ENCODE data around the gene DPP7. TPM values are rescaled to one million over a fixed set of nuclear protein-coding genes. Genes with fewer than 3 reads are reported as not detected.

DPP7 gene
- total and polyA plus RNA-seq, 9 of the 15 experiments (the other 6 are each of a cell fraction or from before 2014, with no cell fraction given): 0.99 to 365 (median 132) TPM

DNA sequence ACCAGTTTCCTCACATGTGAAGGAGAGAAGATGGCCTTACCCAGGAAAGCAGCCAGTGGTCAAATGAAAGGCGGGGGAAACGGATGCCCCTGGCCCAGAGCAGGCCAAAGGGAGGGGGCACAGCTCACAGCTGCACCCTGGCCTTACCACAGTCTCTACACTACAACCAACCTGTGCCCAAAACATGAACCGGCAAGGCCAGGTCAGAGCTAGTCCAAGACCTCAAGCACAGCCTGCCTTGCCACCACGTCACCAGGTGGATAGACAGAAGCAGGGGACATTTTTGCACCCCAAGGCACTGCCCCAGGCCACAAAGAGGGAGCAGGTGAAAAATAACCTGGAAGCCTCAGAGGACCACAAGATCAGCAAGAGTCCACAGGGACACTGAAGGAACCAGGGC, 28.9 kb upstream of the DPP7 start (continued):
- no peak for TF ChIP-seq ZKSCAN3 (CRISPR knock-in tag; IDR thresholded peaks at IDR 0.05)

DNA sequence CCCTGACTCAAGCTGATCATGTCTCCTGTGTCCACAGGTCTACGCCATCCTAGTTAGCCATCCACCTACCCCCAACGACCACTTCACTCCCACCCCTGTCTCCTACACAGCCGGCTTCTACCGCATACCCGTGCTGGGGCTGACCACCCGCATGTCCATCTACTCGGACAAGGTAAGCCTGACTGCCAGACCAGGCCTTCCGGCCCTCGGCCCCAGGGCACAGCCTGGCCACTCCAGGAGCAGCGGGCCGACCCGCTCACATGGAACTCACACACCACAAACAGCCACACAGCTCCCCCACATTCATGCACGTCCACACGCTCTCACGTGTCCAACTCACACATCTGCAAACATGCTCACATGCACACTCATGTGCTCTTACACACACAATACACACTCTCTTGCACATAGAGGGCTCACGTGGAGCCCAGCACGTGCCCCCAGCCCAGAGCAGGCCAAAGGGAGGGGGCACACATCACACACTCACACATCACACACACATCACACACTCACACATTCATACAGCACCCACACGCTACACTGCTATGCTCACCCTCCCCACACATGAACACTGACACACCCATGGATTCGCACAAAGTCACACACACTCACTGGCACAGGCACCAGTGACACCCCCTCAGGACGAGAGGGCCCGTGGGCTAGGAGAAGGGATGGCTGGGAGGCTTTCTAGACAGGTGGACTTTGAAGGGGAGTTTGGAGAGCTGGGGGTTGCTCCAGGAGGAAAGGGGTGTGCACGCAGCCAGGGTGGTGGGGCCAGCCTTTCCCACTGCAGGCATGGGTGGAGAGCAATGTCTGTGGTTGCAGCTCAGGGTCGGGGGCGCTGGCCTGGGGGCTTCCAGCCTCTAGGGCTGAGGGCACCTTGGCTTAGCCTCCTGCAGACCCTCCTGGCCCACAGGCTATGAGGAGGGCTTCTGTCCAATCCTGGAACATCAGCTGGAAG, 27.7 kb upstream of the DPP7 start:
- no TSS peak for BruUV-seq (replicated peaks)
- Histone ChIP-seq H3K79me2 (ENCODE audit: control insufficient read depth, insufficient read depth, low read length) (no peaks in the 10 kb centered on the region), H3K27me3 (ENCODE audit: control insufficient read depth in 2 of 2, insufficient read depth in 2 of 2, low read length in 2 of 2) (peaks cover 41 to 67% of the 10 kb centered on the region in 2 experiments; a peak in 4 of 5 replicates), H3K9me3 (replicated peaks; ENCODE audit: control insufficient read depth, insufficient read depth, low read depth, low read length) (no peaks in the 10 kb centered on the region), H3K4me2 (ENCODE audit: insufficient read depth, low read length) (no peak overlapping the region), H4K20me1 (replicated peaks; ENCODE audit: control insufficient read depth, insufficient read depth, low read length) (peaks cover 21% of the 10 kb centered on the region), H2AFZ (ENCODE audit: low read depth, low read length) (no peak overlapping the region), H3K4me3 (no peak overlapping the region), H3K9ac (ENCODE audit: insufficient read depth in 1 of 2, low read depth in 2 of 2, low read length in 2 of 2) (0 out of 4 replicates have a peak overlapping the region, but pooled peaks of 1 of the 2 experiments have one; percentile 7), H3K36me3 (ENCODE audit: control insufficient read depth, insufficient read depth, low read length) (no peaks in the 10 kb centered on the region), H3K4me1 (replicated peaks in 1 of 2; ENCODE audit: control insufficient read depth in 2 of 2, insufficient read depth in 2 of 2, low read length in 2 of 2) (peaks cover 0 to 52% of the 10 kb centered on the region in 2 experiments; a peak in 2 of 5 replicates), H3K9me1 (ENCODE audit: control insufficient read depth, insufficient read depth, low read length) (no peaks in the 10 kb centered on the region), H3K27ac (ENCODE audit: extremely low read depth, low read depth, low read length) (no peak overlapping the region)
- ChIA-PET CTCF (ENCODE audit: low intra/inter-chr PET ratio) (no interaction called here), POLR2A (interaction anchor here (0.6 to 1.5 kb wide), 3 partner anchors 8 to 98 kb away, joined by 3 to 10 read pairs (median 3); no protein-coding TSS in a partner anchor)
- WGBS (ENCODE audit: insufficient coverage, low coverage, missing lambda C conversion rate): 2% methylated on average over 24 of the region's 24 CpGs
- FAIRE-seq: no peak
- in situ Hi-C loops (cut with MboI) (no loop called here), intact Hi-C loops (cut with micrococcal nuclease) (no loop called here)
- no peak for ATAC-seq
- no peak for DNase-seq (ENCODE audit: extremely low read depth in 1 of 4, low spot score in 3 of 4)
- TF ChIP-seq ERF (CRISPR knock-in tag; IDR thresholded peaks at IDR 0.05): no peak
- TF ChIP-seq, protein P1, sequence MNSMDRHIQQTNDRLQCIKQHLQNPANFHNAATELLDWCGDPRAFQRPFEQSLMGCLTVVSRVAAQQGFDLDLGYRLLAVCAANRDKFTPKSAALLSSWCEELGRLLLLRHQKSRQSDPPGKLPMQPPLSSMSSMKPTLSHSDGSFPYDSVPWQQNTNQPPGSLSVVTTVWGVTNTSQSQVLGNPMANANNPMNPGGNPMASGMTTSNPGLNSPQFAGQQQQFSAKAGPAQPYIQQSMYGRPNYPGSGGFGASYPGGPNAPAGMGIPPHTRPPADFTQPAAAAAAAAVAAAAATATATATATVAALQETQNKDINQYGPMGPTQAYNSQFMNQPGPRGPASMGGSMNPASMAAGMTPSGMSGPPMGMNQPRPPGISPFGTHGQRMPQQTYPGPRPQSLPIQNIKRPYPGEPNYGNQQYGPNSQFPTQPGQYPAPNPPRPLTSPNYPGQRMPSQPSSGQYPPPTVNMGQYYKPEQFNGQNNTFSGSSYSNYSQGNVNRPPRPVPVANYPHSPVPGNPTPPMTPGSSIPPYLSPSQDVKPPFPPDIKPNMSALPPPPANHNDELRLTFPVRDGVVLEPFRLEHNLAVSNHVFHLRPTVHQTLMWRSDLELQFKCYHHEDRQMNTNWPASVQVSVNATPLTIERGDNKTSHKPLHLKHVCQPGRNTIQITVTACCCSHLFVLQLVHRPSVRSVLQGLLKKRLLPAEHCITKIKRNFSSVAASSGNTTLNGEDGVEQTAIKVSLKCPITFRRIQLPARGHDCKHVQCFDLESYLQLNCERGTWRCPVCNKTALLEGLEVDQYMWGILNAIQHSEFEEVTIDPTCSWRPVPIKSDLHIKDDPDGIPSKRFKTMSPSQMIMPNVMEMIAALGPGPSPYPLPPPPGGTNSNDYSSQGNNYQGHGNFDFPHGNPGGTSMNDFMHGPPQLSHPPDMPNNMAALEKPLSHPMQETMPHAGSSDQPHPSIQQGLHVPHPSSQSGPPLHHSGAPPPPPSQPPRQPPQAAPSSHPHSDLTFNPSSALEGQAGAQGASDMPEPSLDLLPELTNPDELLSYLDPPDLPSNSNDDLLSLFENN (IDR thresholded peaks at IDR 0.05; ENCODE audit: low read depth in 2 of 2, low read length in 2 of 2): no peak
- TF ChIP-seq EZH2 (IDR thresholded peaks at IDR 0.05; ENCODE audit: borderline replicate concordance, low read depth, low read length): no peak
- no peak for TF ChIP-seq MTA3 (IDR thresholded peaks at IDR 0.05; ENCODE audit: borderline replicate concordance)
- TF ChIP-seq, protein P2, sequence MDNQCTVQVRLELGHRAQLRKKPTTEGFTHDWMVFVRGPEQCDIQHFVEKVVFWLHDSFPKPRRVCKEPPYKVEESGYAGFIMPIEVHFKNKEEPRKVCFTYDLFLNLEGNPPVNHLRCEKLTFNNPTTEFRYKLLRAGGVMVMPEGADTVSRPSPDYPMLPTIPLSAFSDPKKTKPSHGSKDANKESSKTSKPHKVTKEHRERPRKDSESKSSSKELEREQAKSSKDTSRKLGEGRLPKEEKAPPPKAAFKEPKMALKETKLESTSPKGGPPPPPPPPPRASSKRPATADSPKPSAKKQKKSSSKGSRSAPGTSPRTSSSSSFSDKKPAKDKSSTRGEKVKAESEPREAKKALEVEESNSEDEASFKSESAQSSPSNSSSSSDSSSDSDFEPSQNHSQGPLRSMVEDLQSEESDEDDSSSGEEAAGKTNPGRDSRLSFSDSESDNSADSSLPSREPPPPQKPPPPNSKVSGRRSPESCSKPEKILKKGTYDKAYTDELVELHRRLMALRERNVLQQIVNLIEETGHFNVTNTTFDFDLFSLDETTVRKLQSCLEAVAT (IDR thresholded peaks at IDR 0.05): no peak
- no peak for TF ChIP-seq POLR2A (conservative IDR thresholded peaks at IDR 0.05)
- no peak for TF ChIP-seq SP2 (IDR thresholded peaks at IDR 0.05; ENCODE audit: extremely low read depth, low read depth, low read length, poor library complexity, severe bottlenecking)
- TF ChIP-seq L3MBTL2 (IDR thresholded peaks at IDR 0.05): no peak
- no peak for TF ChIP-seq SMARCB1 (IDR thresholded peaks at IDR 0.05; ENCODE audit: insufficient read length, low read depth)
- no peak for TF ChIP-seq SRSF1 (IDR thresholded peaks at IDR 0.05; ENCODE audit: low read depth, low read length)
- TF ChIP-seq, protein P3, sequence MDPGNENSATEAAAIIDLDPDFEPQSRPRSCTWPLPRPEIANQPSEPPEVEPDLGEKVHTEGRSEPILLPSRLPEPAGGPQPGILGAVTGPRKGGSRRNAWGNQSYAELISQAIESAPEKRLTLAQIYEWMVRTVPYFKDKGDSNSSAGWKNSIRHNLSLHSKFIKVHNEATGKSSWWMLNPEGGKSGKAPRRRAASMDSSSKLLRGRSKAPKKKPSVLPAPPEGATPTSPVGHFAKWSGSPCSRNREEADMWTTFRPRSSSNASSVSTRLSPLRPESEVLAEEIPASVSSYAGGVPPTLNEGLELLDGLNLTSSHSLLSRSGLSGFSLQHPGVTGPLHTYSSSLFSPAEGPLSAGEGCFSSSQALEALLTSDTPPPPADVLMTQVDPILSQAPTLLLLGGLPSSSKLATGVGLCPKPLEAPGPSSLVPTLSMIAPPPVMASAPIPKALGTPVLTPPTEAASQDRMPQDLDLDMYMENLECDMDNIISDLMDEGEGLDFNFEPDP (CRISPR knock-in tag; IDR thresholded peaks at IDR 0.05): no peak

All from K562 (cell line).